PC-3 (cell line): Measurements from ENCODE around the gene TGOLN2. TPM values are rescaled to one million over a fixed set of nuclear protein-coding genes. Genes with fewer than 3 reads are reported as not detected.
A peak's percentile ranks its signal among the peaks of the same experiment; 100 is the strongest.
"Not testable (repeated sequence)": the region's sequence is repeated elsewhere in the genome, so short reads cannot be mapped to it uniquely, and the experiment has no call there.

ENCODE experiments used
- ATAC-seq: fragments of 200-7000 bp; cut with Tn5 transposase; 2 replicates; pipeline ENCODE4 v1.9.1; 2020; ENCODE audit warnings: mild to moderate bottlenecking, moderate library complexity
- BruUV-seq: library from RNA; stranded (reverse); fragments of 400-500 nt; replicated peaks from 2 replicates; lab custom pipeline; 2021; lab: Mats Ljungman, UMichigan
- CTCF ChIA-PET: fragments of 300-600 bp; sonication (Branson Sonifier 250); formaldehyde crosslinking; loops from one replicate; lab custom pipeline; 2022; ENCODE audit warnings: antibody characterized with exemption; lab: Charles Lee
- POLR2A ChIA-PET: fragments of 300-600 bp; sonication (Branson Sonifier 250); formaldehyde crosslinking; loops from one replicate; lab custom pipeline; 2022; ENCODE audit warnings: antibody characterized with exemption; ENCODE audit not compliant: unreplicated experiment; lab: Charles Lee
- DNase-seq: peaks from one replicate; pipeline ENCODE4 v3.0.0-alpha.2; 2015
- H2AFZ ChIP-seq: fragments of 300-600 bp; sonication (generic); 2 replicates; pipeline ENCODE4 v1.6.0; 2016; ENCODE audit warnings: antibody characterized with exemption, low read length
- H3F3A ChIP-seq: fragments of 300-600 bp; sonication (generic); one replicate; pipeline ENCODE4 v1.6.0; 2017; ENCODE audit warnings: antibody characterized with exemption, low read length, control low read depth, mild to moderate bottlenecking; ENCODE audit not compliant: unreplicated experiment
- H3K27ac ChIP-seq: fragments of 300-600 bp; sonication (generic); 2 replicates; pipeline ENCODE4 v1.5.1; 2016; ENCODE audit warnings: mild to moderate bottlenecking, low read length
- H3K27me3 ChIP-seq: fragments of 300-600 bp; sonication (generic); 2 replicates; pipeline ENCODE4 v1.6.1; 2016; ENCODE audit warnings: low read length, mixed read lengths
- H3K36me3 ChIP-seq: fragments of 300-600 bp; sonication (generic); 2 replicates; pipeline ENCODE4 v1.6.1; 2016; ENCODE audit warnings: low read depth, mixed run types, low read length, mixed read lengths
- H3K4me1 ChIP-seq: fragments of 300-600 bp; sonication (generic); 2 replicates; pipeline ENCODE4 v1.5.1; 2016; ENCODE audit warnings: low read length; ENCODE audit not compliant: insufficient read depth
- H3K4me2 ChIP-seq: fragments of 300-600 bp; sonication (generic); 2 replicates; pipeline ENCODE4 v1.6.0; 2016; ENCODE audit warnings: low read length
- H3K4me3 ChIP-seq: fragments of 300-600 bp; sonication (generic); 2 replicates; pipeline ENCODE4 v1.5.1; 2016; ENCODE audit warnings: mild to moderate bottlenecking, low read length, mixed read lengths
- H3K79me2 ChIP-seq: fragments of 300-600 bp; sonication (generic); 2 replicates; pipeline ENCODE4 v1.6.1; 2017; ENCODE audit warnings: low read length, mixed read lengths
- H3K9ac ChIP-seq: fragments of 300-600 bp; sonication (generic); 2 replicates; pipeline ENCODE4 v1.6.0; 2016; ENCODE audit warnings: mild to moderate bottlenecking, low read length
- H3K9me2 ChIP-seq: fragments of 300-600 bp; sonication (generic); replicated peaks from 2 replicates; pipeline ENCODE4 v1.6.1; 2016; ENCODE audit warnings: mixed run types, low read length, mixed read lengths
- H3K9me3 ChIP-seq: fragments of 300-600 bp; sonication (generic); 2 replicates; pipeline ENCODE4 v1.6.1; 2016; ENCODE audit warnings: low read length, mixed read lengths
- H4K20me1 ChIP-seq: fragments of 300-600 bp; sonication (generic); 2 replicates; pipeline ENCODE4 v1.6.1; 2016; ENCODE audit warnings: low read length, mixed read lengths
- CTCF ChIP-seq: fragments of 300-600 bp; sonication (generic); conservative IDR thresholded peaks from 2 replicates; pipeline ENCODE4 v1.5.1; 2017; ENCODE audit warnings: antibody characterized with exemption, low read depth, mild to moderate bottlenecking, low read length
- EZH2 ChIP-seq: fragments of 300-600 bp; sonication (generic); IDR thresholded peaks from one replicate; pipeline ENCODE4 v1.6.1; 2017; ENCODE audit warnings: antibody characterized with exemption, mild to moderate bottlenecking, low read length; ENCODE audit not compliant: unreplicated experiment
- EZH2phosphoT487 ChIP-seq: fragments of 300-600 bp; sonication (generic); IDR thresholded peaks from 2 replicates; pipeline ENCODE4 v1.6.1; 2018; ENCODE audit warnings: mild to moderate bottlenecking, antibody characterized with exemption, low read length, borderline replicate concordance
- intact Hi-C: fragments of 100-400 bp; cut with micrococcal nuclease; formaldehyde crosslinking; loops from 2 replicates; pipeline ENCODE4 v1.9.0; 2023
- total RNA-seq: library from RNA; depleted of rRNA; stranded (reverse); fragments of >200 nt; gene quantifications from 2 replicates; pipeline ENCODE4 v1.2.3, GENCODE V29; 2014

Gene TGOLN2
- total RNA-seq, 1 experiment from 2014 or later: 48.9 TPM

GRCh38 chr2:85324639-85325465 is 2.9 kb downstream of the TGOLN2 start:
- Histone ChIP-seq H2AFZ (no peak overlapping the region), H3F3A (no peaks in the 10 kb centered on the region), H3K27me3 (no peaks in the 10 kb centered on the region), H3K4me2 (peak overlapping the region; percentile 96), H3K36me3 (peaks cover 44% of the 10 kb centered on the region), H3K9me2 (no peaks in the 10 kb centered on the region), H3K79me2 (peaks cover 84% of the 10 kb centered on the region), H4K20me1 (peaks cover 27% of the 10 kb centered on the region), H3K4me3 (peak overlapping the region; percentile 92), H3K9ac (peak overlapping the region; percentile 89; the same call in 1 of the 2 replicates), H3K4me1 (peaks cover 24% of the 10 kb centered on the region), H3K27ac (no peak overlapping the region), H3K9me3 (no peaks in the 10 kb centered on the region)
- intact Hi-C loops: loop anchor here (1.0 to 5.0 kb wide), 2 partner anchors 227 to 277 kb away; partner anchors contain the start of gene TMEM150A
- no TSS peak for BruUV-seq
- ATAC-seq: no peak
- TF ChIP-seq EZH2phosphoT487 (no peak), EZH2 (no peak), CTCF (no peak)
- DNase-seq: no peak
- ChIA-PET POLR2A (no interaction called here), CTCF (no interaction called here)

DNA sequence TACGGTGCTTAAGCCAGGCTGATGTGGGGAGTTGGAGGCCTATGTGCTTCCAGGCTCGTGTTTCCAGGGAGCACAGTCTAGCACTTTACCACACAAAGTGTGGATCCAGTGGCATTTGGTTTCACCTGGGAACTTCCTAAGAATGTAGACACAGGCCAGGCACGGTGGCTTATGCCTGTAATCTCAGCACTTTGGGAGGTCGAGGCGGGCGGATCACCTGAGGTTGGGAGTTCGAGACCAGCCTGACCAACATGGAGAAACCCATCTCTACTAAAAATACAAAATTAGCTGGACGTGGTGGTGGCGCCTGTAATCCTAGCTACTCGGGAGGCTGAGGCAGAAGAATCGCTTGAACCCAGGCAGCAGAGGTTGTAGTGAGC is 3.8 kb downstream of the TGOLN2 start:
- H3K9me2 ChIP-seq, H3F3A ChIP-seq, H3K9me3 ChIP-seq, H3K9ac ChIP-seq, H3K27me3 ChIP-seq, H2AFZ ChIP-seq, H3K4me3 ChIP-seq, ATAC-seq, BruUV-seq, H3K27ac ChIP-seq, CTCF ChIA-PET, intact Hi-C loops, POLR2A ChIA-PET, H3K4me2 ChIP-seq, DNase-seq: not testable (repeated sequence)
- H3K4me1 ChIP-seq: peaks cover 21% of the 10 kb centered on the region
- peaks cover 27% of the 10 kb centered on the region for H4K20me1 ChIP-seq
- H3K79me2 ChIP-seq: peaks cover 91% of the 10 kb centered on the region
- H3K36me3 ChIP-seq: peaks cover 50% of the 10 kb centered on the region

GRCh38 chr2:85323351-85323987 is 4.3 kb downstream of the TGOLN2 start:
- intact Hi-C loops: no loop called here
- no peak overlapping the region for H3K27ac ChIP-seq
- BruUV-seq: no TSS peak
- ATAC-seq: no peak
- H3K9me2 ChIP-seq: no peaks in the 10 kb centered on the region
- H3K4me1 ChIP-seq: peaks cover 20% of the 10 kb centered on the region
- no peaks in the 10 kb centered on the region for H3K9me3 ChIP-seq
- no peak for TF ChIP-seq EZH2phosphoT487
- TF ChIP-seq CTCF: no peak
- TF ChIP-seq EZH2: no peak
- no peak for DNase-seq
- ChIA-PET CTCF (no interaction called here), POLR2A (no interaction called here)
- H3K79me2 ChIP-seq: peaks cover 91% of the 10 kb centered on the region
- H3K9ac ChIP-seq: no peak overlapping the region
- H3K36me3 ChIP-seq: peaks cover 50% of the 10 kb centered on the region
- no peak overlapping the region for H3K4me3 ChIP-seq
- no peaks in the 10 kb centered on the region for H3K27me3 ChIP-seq
- no peaks in the 10 kb centered on the region for H3F3A ChIP-seq
- no peak overlapping the region for H3K4me2 ChIP-seq
- H4K20me1 ChIP-seq: peaks cover 27% of the 10 kb centered on the region
- H2AFZ ChIP-seq: no peak overlapping the region
